SKM-1 (cell line): ENCODE results near the gene OR5D14.

Experiments used
- DNase-seq: peaks from one replicate; lab custom pipeline; 2025; ENCODE audit not compliant: unreplicated experiment; lab: John Stamatoyannopoulos, UW

The OR5D14 gene

GRCh38 chr11:55795256-55795655 lies at the start of gene OR5D14:
Gene OR5D14, plus strand, starts transcription at chr11:55795556. Its CDS starts 0 bp downstream, at chr11:55795556.
- no peak for DNase-seq

- no peak for DNase-seq
Observed at GRCh38 chr11:55773138-55773537, 22.2 kb upstream of the OR5D14 start, which contains the start of gene OR5D13. Gene OR5D13, plus strand, starts transcription at chr11:55773438. Its CDS starts 0 bp downstream, at chr11:55773438.

DNA sequence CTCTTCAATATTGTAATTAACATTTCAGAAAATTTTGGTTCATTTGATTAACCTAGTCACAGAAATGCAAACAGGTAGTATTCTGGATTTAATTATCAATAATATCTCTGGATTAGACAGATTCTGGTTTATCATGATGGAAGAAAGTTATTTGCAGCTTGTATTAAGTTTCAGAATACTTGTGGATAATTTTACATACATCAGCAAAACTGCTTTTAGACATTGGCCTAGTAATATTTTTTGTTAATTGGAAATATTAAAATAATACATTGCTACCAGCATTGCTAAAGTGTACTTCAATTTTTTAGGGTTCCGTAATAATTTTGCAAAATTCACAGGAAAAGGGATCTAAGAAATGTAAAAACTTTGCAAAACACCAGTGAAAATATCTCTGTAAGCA lies 3.8 kb upstream of the OR5D14 start:
- DNase-seq = no peak

DNA sequence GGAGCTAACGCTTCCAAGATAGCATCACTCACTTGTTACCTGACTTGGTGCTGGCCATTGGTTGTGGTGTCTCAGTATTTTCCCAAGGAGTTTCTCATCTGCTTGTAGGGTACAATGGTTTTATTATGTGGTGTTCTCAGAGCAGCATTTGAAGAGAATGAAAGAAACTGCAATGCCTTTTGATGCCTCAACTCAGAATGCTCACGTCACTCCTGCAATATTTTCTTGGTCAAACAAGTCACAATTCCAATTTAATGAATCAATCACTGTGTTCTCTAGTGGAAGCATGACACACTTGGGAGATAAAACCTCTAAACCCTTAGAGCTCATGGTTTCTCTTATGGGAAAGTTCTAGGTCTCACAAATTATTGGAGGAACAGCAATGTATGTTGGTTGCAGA lies 2.0 kb upstream of the OR5D14 start:
- no peak for DNase-seq

GRCh38 chr11:55806248-55806647 lies 10.9 kb downstream of the OR5D14 start:
- no peak for DNase-seq

- no peak for DNase-seq
Observed at GRCh38 chr11:55811067-55811466, 15.7 kb downstream of the OR5D14 start, which contains the start of gene OR5L1. Gene OR5L1, plus strand, starts transcription at chr11:55811367. Its CDS starts 100 bp downstream, at chr11:55811467.

- no peak for DNase-seq
Observed at GRCh38 chr11:55819330-55819729, 24.0 kb downstream of the OR5D14 start, which contains the start of gene OR5D18. Gene OR5D18, plus strand, starts transcription at chr11:55819630. Its CDS starts 0 bp downstream, at chr11:55819630.

- DNase-seq = no peak
Observed at GRCh38 chr11:55826919-55827318, 31.6 kb downstream of the OR5D14 start, which contains the start of gene OR5L2. Gene OR5L2, plus strand, starts transcription at chr11:55827219. Its CDS starts 0 bp downstream, at chr11:55827219.

- no peak for DNase-seq
Observed at GRCh38 chr11:55838452-55838851, 43.1 kb downstream of the OR5D14 start, which contains the start of gene OR5D16. Gene OR5D16, plus strand, starts transcription at chr11:55838752. Its CDS starts 0 bp downstream, at chr11:55838752.
